Adipocyte (in vitro differentiated cells): ENCODE data around the gene GYPC.
A peak's percentile ranks its signal among the peaks of the same experiment; 100 is the strongest.

Experiments used
- DNase-seq: peaks from one replicate; pipeline ENCODE4 v3.0.0-alpha.2; 2015; ENCODE audit warnings: low read depth
- H3K27me3 ChIP-seq: replicated peaks from 2 replicates; pipeline ENCODE4 v1.7.0; 2013; ENCODE audit warnings: mild to moderate bottlenecking, low read length, moderate library complexity; ENCODE audit not compliant: control insufficient read depth, insufficient read depth
- H3K36me3 ChIP-seq: 2 replicates; pipeline ENCODE4 v1.7.0; 2013; ENCODE audit warnings: low read length, mild to moderate bottlenecking, moderate library complexity; ENCODE audit not compliant: control insufficient read depth, insufficient read depth, severe bottlenecking
- H3K4me1 ChIP-seq: 2 replicates; pipeline ENCODE4 v1.7.0; 2013; ENCODE audit warnings: mild to moderate bottlenecking, low read length, moderate library complexity; ENCODE audit not compliant: control insufficient read depth, insufficient read depth
- H3K4me3 ChIP-seq: 2 replicates; pipeline ENCODE4 v1.7.0; 2013; ENCODE audit warnings: mild to moderate bottlenecking, low read length, moderate library complexity
- H3K9ac ChIP-seq: 2 replicates; pipeline ENCODE4 v1.7.0; 2013; ENCODE audit warnings: mild to moderate bottlenecking, low read length, moderate library complexity
- H3K9me3 ChIP-seq: 2 replicates; pipeline ENCODE4 v1.7.0; 2013; ENCODE audit warnings: mild to moderate bottlenecking, low read length, moderate library complexity; ENCODE audit not compliant: control insufficient read depth

The GYPC gene

GRCh38 chr2:126652323-126652891, 3.6 kb upstream of the GYPC start:
- no peak overlapping the region for H3K4me3 ChIP-seq
- H3K9ac ChIP-seq = no peak overlapping the region
- DNase-seq = peak; percentile 56

GRCh38 chr2:126653109-126653508, 2.8 kb upstream of the GYPC start:
- DNase-seq = no peak
- Histone ChIP-seq H3K27me3 (no peaks in the 10 kb centered on the region), H3K9me3 (peaks cover 7% of the 10 kb centered on the region), H3K4me1 (peaks cover 19% of the 10 kb centered on the region), H3K36me3 (no peaks in the 10 kb centered on the region), H3K4me3 (no peak overlapping the region), H3K9ac (no peak overlapping the region)

More at GRCh38 chr2:126652323-126652891, 3.6 kb upstream of the GYPC start:
- Histone ChIP-seq H3K27me3 (no peaks in the 10 kb centered on the region), H3K4me1 (peaks cover 14% of the 10 kb centered on the region), H3K9me3 (peaks cover 7% of the 10 kb centered on the region), H3K36me3 (no peaks in the 10 kb centered on the region)

GRCh38 chr2:126653761-126654160, 2.2 kb upstream of the GYPC start:
- Histone ChIP-seq H3K27me3 (no peaks in the 10 kb centered on the region), H3K9me3 (peaks cover 7% of the 10 kb centered on the region), H3K36me3 (no peaks in the 10 kb centered on the region), H3K4me3 (no peak overlapping the region), H3K9ac (no peak overlapping the region), H3K4me1 (peaks cover 25% of the 10 kb centered on the region)
- no peak for DNase-seq

GRCh38 chr2:126655051-126655450, 907 bp upstream of the GYPC start:
- no peaks in the 10 kb centered on the region for H3K36me3 ChIP-seq
- peak overlapping the region; percentile 92 for H3K4me3 ChIP-seq
- peaks cover 7% of the 10 kb centered on the region for H3K9me3 ChIP-seq
- H3K27me3 ChIP-seq = no peaks in the 10 kb centered on the region
- H3K4me1 ChIP-seq = peaks cover 38% of the 10 kb centered on the region
- DNase-seq = no peak
- H3K9ac ChIP-seq = peak overlapping the region; percentile 98

- peak overlapping the region; percentile 98 for H3K9ac ChIP-seq
- H3K9me3 ChIP-seq = no peaks in the 10 kb centered on the region
- peak; percentile 75 for DNase-seq
- peak overlapping the region; percentile 92 for H3K4me3 ChIP-seq
- H3K4me1 ChIP-seq = peaks cover 50% of the 10 kb centered on the region
- H3K27me3 ChIP-seq = no peaks in the 10 kb centered on the region
- no peaks in the 10 kb centered on the region for H3K36me3 ChIP-seq
These were observed 631 bp downstream of the GYPC start for GRCh38 chr2:126656431-126657147.

GRCh38 chr2:126657148-126657635, 1.2 kb downstream of the GYPC start:
- H3K4me3 ChIP-seq = peak overlapping the region; percentile 92

GRCh38 chr2:126657636-126658318, 1.8 kb downstream of the GYPC start:
- Histone ChIP-seq H3K36me3 (no peaks in the 10 kb centered on the region), H3K9ac (peak overlapping the region; percentile 98), H3K4me1 (peaks cover 54% of the 10 kb centered on the region), H3K27me3 (no peaks in the 10 kb centered on the region), H3K4me3 (peak overlapping the region; percentile 92), H3K9me3 (no peaks in the 10 kb centered on the region)
- peak; percentile 97 for DNase-seq

More at GRCh38 chr2:126657148-126657635, 1.2 kb downstream of the GYPC start:
- H3K4me1 ChIP-seq = peaks cover 54% of the 10 kb centered on the region
- H3K27me3 ChIP-seq = no peaks in the 10 kb centered on the region
- H3K36me3 ChIP-seq = no peaks in the 10 kb centered on the region
- DNase-seq = peak; percentile 86
- peak overlapping the region; percentile 98 for H3K9ac ChIP-seq
- H3K9me3 ChIP-seq = no peaks in the 10 kb centered on the region

- no peak for DNase-seq
- Histone ChIP-seq H3K9ac (peak overlapping the region; percentile 66), H3K36me3 (no peaks in the 10 kb centered on the region), H3K9me3 (no peaks in the 10 kb centered on the region), H3K4me3 (peak overlapping the region; percentile 92), H3K4me1 (peaks cover 54% of the 10 kb centered on the region), H3K27me3 (no peaks in the 10 kb centered on the region)
These were observed 2.5 kb downstream of the GYPC start for GRCh38 chr2:126658319-126658904.

- Histone ChIP-seq H3K9me3 (no peaks in the 10 kb centered on the region), H3K4me1 (peaks cover 54% of the 10 kb centered on the region), H3K9ac (peak overlapping the region; percentile 66), H3K27me3 (no peaks in the 10 kb centered on the region), H3K36me3 (no peaks in the 10 kb centered on the region), H3K4me3 (peak overlapping the region; percentile 92)
- peak; percentile 48 for DNase-seq
These were observed 3.1 kb downstream of the GYPC start for GRCh38 chr2:126658905-126659561.

- no peaks in the 10 kb centered on the region for H3K27me3 ChIP-seq
- H3K36me3 ChIP-seq = no peaks in the 10 kb centered on the region
- H3K4me3 ChIP-seq = no peak overlapping the region
- DNase-seq = no peak
- H3K9me3 ChIP-seq = no peaks in the 10 kb centered on the region
- peaks cover 53% of the 10 kb centered on the region for H3K4me1 ChIP-seq
- peak overlapping the region; percentile 66 for H3K9ac ChIP-seq
These were observed 3.9 kb downstream of the GYPC start for GRCh38 chr2:126659562-126660467.
